HG03442 (cell line): ENCODE data around the gene P2RX1.

ENCODE experiments used
- ATAC-seq: cut with Tn5 transposase; IDR thresholded peaks from one replicate; pipeline ENCODE4 v1.9.1; 2021; ENCODE audit warnings: mild to moderate bottlenecking, moderate library complexity; ENCODE audit not compliant: unreplicated experiment

P2RX1 gene

GRCh38 chr17:3925684-3926485, 9.6 kb upstream of the P2RX1 start:
- ATAC-seq = no peak

DNA sequence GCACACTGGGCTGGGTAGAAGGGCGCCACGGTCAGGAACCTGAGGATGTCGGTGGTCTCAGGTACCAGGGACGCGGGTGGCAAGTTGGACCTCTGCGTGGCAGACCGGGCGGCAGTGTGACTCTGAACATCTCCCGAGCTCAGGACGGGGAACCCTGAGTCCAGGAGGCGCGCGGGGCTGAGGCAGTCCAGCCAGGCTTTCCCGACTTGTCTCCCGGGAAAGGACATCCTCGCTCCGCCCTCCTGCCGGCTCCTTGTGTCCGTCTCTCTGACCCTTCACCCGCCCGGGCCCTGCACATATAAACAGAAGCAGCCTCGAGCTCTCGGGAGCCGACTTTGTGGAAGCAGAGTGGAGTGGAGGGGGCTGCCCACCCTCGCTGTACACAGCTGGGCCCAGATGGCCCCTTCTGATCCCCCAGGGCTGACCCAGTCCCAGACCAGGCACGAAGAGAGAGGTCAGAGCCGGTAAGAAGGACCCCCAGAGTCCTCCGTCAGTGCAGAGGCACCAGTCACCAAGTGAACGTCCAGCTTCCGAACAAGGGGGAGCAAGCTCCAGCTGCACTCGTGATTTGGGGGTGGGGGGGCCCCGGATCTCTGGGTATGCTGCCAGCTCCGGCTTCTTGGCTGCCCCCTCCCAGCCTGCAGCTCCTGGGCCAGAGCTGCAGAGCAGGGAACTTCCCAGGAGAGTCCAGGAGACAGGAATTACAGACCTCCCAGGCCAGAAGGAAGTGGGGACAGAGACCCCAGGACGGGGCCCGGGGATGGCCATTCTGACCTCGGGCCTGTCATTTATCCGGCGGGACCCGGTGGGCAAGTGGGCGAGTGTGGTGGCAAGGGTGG, 8.5 kb upstream of the P2RX1 start:
- no peak for ATAC-seq

DNA sequence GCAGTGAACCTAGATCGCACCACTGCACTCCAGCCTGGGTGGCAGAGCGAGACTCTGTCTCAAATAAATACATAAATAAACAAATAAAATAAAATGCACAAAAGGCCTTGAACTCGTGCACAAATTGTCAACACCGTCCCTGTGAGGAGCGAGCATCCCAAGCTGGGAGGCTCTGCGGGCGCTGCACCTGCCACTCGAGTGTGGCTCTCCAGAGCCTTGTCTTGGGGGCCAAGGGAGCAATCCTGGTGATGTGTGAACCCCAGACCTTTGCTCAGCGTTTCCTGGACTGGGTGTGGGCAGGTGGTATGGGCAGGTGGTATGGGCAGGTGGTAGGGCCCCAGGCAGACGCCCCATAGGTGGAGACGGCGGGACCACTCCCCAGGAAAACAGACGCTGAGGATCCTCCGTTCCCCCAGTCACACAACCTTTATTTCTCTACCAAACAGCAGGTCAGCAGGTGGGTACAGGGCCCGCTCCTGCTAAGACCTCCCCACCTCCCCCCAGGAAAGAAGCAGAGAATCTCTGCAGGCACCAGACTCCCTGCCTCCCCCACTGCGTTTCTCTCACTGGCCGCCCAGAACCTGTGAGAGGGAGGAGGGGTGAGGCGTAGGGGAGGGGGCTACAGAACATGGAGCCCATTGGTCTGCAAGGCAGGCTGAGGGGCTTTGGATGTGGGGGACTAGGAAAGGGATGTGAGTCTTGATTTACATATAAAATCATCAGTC, 7.4 kb upstream of the P2RX1 start:
- no peak for ATAC-seq

DNA sequence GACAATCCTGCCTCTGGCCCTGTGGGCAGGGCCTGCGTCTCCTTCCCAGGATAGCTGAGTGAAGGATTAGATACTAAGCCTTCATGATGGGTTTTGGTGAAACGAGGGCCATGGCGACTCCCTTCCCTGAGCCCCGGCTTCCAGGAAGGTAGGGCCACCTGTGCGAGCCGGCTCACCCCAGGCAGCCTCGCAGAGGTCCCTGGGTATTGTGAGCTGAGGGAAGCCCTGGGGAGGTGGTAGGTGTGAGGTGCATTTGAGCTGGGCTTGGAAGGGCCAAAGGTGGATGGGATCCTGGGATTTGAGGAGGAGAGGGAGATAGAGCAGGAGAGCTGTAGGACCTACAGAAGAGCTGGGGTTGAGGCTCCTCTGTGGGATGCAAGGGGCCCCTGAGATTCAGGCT, 6.5 kb upstream of the P2RX1 start:
- no peak for ATAC-seq

GRCh38 chr17:3921502-3922319, 5.4 kb upstream of the P2RX1 start:
- no peak for ATAC-seq

GRCh38 chr17:3921006-3921405, 4.7 kb upstream of the P2RX1 start:
- ATAC-seq = no peak

- no peak for ATAC-seq
These were observed 2.9 kb upstream of the P2RX1 start for GRCh38 chr17:3919123-3919624.

DNA sequence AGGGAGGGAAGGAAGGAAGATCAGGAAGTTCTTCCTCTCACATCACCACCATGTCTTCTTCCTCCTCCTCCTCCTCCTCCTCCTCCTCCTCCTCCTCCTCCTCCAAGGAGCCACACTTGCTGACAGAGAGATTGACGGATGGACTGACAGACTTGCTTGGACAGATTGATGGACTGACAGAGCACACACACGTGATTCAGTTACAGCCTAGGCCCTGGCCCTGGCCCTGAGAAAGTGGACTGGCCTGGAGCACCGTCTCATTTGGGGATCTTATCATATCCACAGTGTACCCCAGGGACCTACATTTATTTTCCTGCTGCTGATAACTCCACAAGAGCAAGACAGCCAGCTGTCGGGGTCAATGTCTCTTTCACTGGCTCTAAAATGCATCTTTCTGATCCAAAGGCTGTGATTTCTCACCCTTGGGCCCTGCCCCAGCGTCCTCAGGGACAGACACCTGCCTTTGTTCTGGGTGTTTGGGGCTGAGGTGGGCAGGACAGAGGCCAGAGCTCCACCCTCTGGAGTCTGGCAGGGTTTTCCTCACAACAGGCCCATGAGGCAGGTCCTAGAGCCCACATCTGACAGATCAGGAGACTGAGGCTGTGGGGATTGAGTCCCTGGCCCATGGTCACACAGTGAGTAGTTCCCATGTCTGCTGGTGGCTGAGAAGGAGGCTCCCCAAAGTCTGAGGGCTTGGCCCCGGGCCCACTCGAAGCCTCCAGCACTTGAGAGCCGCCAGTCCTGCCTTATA, 2.3 kb upstream of the P2RX1 start:
- no peak for ATAC-seq

DNA sequence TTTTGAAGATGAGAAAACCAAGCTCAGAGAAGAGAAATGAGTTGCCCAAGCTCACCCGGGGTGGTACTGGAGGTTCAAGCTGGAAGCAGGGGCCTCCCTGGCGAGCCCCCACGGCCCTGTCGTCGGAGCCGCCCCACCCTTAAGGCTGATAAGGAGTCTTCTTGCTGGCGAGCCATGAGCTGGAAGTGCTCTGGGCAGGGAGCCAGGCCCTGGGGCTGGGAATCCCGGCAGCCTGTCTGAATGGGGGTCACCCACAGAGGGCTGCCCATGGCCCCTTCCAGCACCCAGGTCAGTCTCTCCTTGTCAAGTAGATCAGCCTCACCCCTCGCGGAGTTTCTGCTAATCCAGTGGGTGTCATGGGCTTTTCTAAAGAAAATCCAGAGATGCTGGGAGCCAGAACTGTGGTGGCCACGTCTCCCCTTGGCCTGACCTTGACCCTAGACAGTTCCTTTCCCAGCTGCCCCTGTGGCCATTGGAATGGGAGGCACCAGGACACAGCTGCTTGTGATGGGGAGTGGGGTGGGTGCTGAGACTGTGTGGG, 1.2 kb upstream of the P2RX1 start:
- no peak for ATAC-seq

DNA sequence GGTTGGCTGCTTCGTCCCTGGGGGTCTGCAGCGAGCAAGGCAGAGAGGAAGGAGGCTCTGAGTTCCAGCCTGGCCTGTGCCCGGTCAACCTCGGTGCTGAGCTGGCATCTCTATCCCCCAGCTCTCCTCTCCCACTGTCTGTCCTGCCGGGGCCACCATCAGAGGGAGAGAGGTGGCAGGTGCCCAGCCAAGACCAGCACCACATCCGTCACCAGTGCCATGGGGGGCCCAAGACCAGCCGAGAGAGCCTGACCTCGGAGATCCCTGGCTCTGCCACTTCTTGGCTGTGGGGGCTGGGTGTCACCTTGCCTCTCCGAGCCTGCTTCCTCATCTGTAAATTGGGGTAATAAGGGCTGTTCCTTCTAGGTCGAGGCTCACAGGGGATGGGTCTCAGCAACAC, 560 bp upstream of the P2RX1 start:
- ATAC-seq = no peak

DNA sequence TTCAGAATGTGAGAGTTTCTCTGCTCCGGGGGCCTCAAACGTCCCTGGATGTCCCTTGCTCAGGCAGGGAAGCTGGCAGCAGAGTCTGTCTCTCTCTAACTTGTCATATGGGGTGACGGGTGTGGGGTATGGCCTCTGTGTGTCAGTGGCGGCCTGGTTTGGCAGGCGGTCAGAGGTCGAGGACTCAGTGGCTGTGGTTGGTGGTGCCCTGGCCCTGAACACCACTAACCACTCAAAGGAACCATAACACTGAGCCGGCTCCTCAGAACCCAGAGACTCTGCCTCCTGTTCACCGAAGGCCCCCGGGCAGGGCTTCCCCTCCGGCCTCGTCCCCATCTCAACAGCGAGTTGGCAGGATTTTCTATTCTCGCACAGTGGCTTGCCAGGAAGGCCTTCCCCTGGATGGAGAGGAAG, 677 bp downstream of the P2RX1 start:
- ATAC-seq = no peak

- peak; percentile 33 for ATAC-seq
These were observed 2.0 kb downstream of the P2RX1 start for GRCh38 chr17:3914312-3914670.

DNA sequence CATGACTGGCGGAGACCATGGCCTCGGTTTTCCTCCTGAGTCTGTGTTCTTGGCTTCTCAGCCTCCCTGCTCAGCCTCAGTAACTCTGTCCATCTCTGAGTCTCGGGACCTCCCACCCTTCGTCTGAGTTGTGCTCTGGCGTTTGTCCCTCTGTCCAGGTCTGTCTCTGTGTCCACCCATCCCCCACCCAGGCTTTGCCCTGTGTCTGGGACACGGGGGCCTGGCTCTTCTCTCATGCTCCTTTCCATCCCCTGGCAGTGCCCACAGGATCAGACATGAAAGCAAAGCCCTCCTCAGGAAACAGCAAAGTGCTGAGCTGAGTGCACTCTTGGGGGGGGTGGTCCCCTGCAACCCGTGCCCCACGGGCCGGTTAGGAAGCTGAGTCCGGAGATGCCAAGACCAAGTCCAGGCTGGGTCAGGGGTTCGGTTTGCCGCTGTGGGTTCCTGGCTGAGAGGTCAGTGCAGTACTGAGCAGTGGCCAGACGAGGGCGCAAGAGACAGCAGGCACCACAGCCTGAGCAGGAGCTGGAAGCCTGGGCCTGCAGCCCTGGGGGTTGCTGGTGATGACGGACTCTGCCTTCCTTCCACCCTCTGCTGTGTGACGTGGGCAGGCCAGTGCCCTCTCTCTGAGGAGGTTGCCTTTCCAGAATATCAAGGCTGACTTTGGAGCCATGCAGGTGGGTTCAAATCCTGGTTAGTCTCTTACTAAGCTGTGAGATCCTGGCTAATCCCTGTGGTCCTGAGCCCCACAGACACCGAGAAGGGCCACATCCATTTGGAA, 2.5 kb downstream of the P2RX1 start:
- ATAC-seq = peak; percentile 45

GRCh38 chr17:3912827-3913226, 3.4 kb downstream of the P2RX1 start:
- ATAC-seq = no peak

- peak; percentile 67 for ATAC-seq
These were observed 4.8 kb downstream of the P2RX1 start for GRCh38 chr17:3911271-3912053.

- ATAC-seq = no peak
These were observed 5.6 kb downstream of the P2RX1 start for GRCh38 chr17:3910420-3911270.

GRCh38 chr17:3909257-3909656, 7.0 kb downstream of the P2RX1 start:
- ATAC-seq = no peak
